Activated CD4-positive, alpha-beta T cell treated with anti-CD3 and anti-CD28 coated beads for 36 hours (primary cell): Measurements from ENCODE around the gene ABHD10. TPM values are rescaled to one million over a fixed set of nuclear protein-coding genes. Genes with fewer than 3 reads are reported as not detected.

Source experiments
- ATAC-seq: fragments of 200-7000 bp; cut with Tn5 transposase; one replicate; pipeline ENCODE4 v1.10.0; 2021; ENCODE audit warnings: mild to moderate bottlenecking, moderate library complexity
- CTCF ChIA-PET: fragments of 350-600 bp; sonication (Branson Sonifier 250); formaldehyde crosslinking; loops from one replicate; lab custom pipeline; 2021; ENCODE audit warnings: antibody characterized with exemption; lab: Charles Lee
- POLR2A ChIA-PET: fragments of 350-600 bp; sonication (Branson Sonifier 250); formaldehyde crosslinking; loops from one replicate; lab custom pipeline; 2021; ENCODE audit warnings: antibody characterized with exemption, inconsistent platforms; lab: Charles Lee
- DNase-seq: peaks from one replicate; pipeline ENCODE4 v3.0.0-alpha.2; 2020
- H3K27ac Mint-ChIP-seq: one replicate; pipeline ENCODE4 v1.8.0; 2021; ENCODE audit warnings: mixed read lengths
- H3K27me3 Mint-ChIP-seq: one replicate; pipeline ENCODE4 v1.8.0; 2021; ENCODE audit warnings: mixed read lengths
- H3K36me3 Mint-ChIP-seq: one replicate; pipeline ENCODE4 v1.8.0; 2021; ENCODE audit warnings: low read depth, mixed read lengths
- H3K4me1 Mint-ChIP-seq: one replicate; pipeline ENCODE4 v1.8.0; 2021; ENCODE audit warnings: mixed read lengths
- H3K4me3 Mint-ChIP-seq: one replicate; pipeline ENCODE4 v1.8.0; 2021; ENCODE audit warnings: mild to moderate bottlenecking, moderate library complexity, mixed read lengths
- H3K9me3 Mint-ChIP-seq: one replicate; pipeline ENCODE4 v1.8.0; 2021; ENCODE audit warnings: low read depth, mixed read lengths
- intact Hi-C, 2 experiments: fragments of 100-400 bp; cut with DNase I in 1 of 2; cut with micrococcal nuclease in 1 of 2; formaldehyde crosslinking; loops; one replicate each; pipeline versions ENCODE4 v1.14.2 to v1.15.1; 2022 to 2024; cut with DNase I, micrococcal nuclease
- total RNA-seq, 2 experiments: library from RNA; stranded (reverse); gene quantifications; one replicate each; pipeline ENCODE4 v1.2.3, GENCODE V29; 2021

ABHD10 gene
- total RNA-seq, 2 experiments from 2014 or later: 58.7 to 64.1 TPM

DNA sequence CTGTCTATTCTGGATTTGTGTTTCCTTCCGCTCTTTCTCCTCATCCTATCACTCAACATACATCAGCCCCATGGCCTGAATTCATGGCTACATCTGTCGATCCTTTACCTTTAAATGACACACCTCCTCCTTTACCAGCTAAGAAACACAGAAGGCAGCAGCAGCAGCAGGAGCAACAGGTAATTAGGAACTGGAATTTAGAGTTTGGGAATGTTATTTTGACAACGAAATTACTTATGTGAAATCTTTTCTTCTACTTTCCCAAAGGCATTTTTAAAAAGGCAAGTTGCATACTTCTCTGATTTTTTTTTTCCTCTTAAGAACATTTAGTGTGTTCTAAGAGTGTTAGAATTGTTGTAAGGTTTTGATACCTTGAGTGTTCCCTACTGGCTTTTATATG is 29.1 kb upstream of the ABHD10 start:
- ChIA-PET POLR2A (no interaction called here), CTCF (interaction anchor here (0.5 kb wide), 1 partner anchor 1223 kb away, joined by 3 read pairs; no protein-coding TSS in a partner anchor)
- H3K9me3 Mint-ChIP-seq: no peaks in the 10 kb centered on the region
- ATAC-seq (no peak), DNase-seq (no peak)
- intact Hi-C loops: no loop called here
- no peak overlapping the region for H3K4me3 Mint-ChIP-seq
- H3K4me1 Mint-ChIP-seq: no peaks in the 10 kb centered on the region
- no peaks in the 10 kb centered on the region for H3K27me3 Mint-ChIP-seq
- no peaks in the 10 kb centered on the region for H3K36me3 Mint-ChIP-seq
- H3K27ac Mint-ChIP-seq: no peak overlapping the region

DNA sequence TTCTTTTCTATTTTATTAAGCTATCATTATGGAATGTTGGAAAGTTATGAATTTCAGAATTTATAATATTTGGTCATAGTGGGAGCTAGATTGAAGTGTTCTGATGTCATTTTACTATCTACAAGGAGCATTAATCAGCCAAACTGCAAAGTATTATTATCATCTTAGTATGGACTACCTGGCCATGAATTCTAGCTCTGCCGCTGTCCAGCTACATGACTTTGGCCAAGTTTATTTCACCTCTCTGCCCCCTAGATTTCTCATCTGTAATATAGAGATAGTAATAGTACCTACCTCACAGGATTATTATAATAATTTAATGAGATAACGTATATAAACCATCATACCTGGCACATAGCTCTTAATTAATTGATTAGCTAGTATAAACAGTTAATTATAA is 27.8 kb upstream of the ABHD10 start:
- H3K9me3 Mint-ChIP-seq: no peaks in the 10 kb centered on the region
- no peaks in the 10 kb centered on the region for H3K27me3 Mint-ChIP-seq
- H3K4me1 Mint-ChIP-seq: no peaks in the 10 kb centered on the region
- DNase-seq (no peak), ATAC-seq (no peak)
- H3K27ac Mint-ChIP-seq: no peak overlapping the region
- CTCF ChIA-PET: interaction anchor here (0.7 to 1.3 kb wide), 6 partner anchors 9 to 234 kb away, joined by 3 to 5 read pairs (median 3); no protein-coding TSS in a partner anchor
- POLR2A ChIA-PET: interaction anchor here (0.7 kb wide), 1 partner anchor 28 kb away, joined by 3 read pairs; the partner anchor contains the start of gene ABHD10
- H3K36me3 Mint-ChIP-seq: no peaks in the 10 kb centered on the region
- H3K4me3 Mint-ChIP-seq: no peak overlapping the region
- intact Hi-C loops: no loop called here

DNA sequence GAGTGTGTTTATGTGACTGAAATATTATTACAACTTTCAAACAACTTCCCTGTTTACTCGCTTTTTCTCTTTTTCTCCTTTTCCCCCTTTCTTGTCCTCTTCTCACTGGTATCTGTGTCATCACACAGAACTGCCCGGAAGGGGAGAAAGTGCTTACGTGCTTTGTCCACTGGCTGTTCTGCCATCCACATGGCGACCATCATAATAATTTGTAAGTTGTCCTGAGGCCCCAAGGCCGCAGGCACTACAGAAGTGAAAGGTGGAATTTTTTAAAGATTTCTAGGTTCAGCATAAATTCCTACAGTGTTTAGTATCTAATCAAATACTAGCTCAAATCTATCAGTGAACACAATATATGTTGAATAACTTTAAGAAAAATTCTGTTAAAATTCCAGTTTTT is 26.7 kb upstream of the ABHD10 start:
- Mint-ChIP-seq H3K9me3 (no peaks in the 10 kb centered on the region), H3K4me1 (no peaks in the 10 kb centered on the region), H3K4me3 (no peak overlapping the region), H3K27me3 (no peaks in the 10 kb centered on the region), H3K27ac (no peak overlapping the region), H3K36me3 (no peaks in the 10 kb centered on the region)
- intact Hi-C loops: loop anchor here in 1 of 2 experiments (2.0 kb wide), 1 partner anchor 15 kb away; no protein-coding TSS in a partner anchor
- ATAC-seq: no peak
- DNase-seq: no peak
- CTCF ChIA-PET: interaction anchor here (1.3 kb wide), 1 partner anchor 15 kb away, joined by 4 read pairs; no protein-coding TSS in a partner anchor
- POLR2A ChIA-PET: no interaction called here

DNA sequence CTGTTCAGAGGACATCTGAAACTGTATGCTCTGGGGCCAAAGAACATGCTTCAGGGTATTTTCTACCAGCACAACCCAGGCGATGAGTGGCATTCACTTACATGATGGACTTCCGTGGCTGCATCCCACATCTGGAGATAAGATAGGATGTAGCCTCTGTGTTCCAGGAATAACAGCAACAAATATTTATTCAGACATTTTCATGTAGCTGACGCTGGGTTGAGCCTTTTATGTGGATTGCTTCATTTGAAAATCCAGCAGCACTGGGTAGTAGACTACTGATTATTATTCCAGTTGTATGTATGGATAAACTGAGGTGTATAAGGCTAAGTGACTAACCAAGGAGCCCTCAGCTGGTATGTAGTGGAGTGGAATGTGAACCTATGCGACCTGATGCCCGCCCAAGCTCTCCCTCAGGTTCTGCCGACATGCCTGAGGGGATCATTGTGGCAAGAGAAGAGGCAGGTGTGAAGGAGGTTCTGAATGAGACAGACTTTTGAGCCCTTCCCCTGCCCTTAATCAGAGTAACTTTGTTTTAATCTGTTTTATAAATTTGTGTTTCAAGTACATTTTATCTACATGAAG is 25.9 kb upstream of the ABHD10 start:
- CTCF ChIA-PET: interaction anchor here (0.5 kb wide), 1 partner anchor 260 kb away, joined by 4 read pairs; no protein-coding TSS in a partner anchor
- Mint-ChIP-seq H3K4me1 (no peaks in the 10 kb centered on the region), H3K27ac (no peak overlapping the region), H3K4me3 (no peak overlapping the region), H3K27me3 (no peaks in the 10 kb centered on the region), H3K36me3 (no peaks in the 10 kb centered on the region), H3K9me3 (no peaks in the 10 kb centered on the region)
- intact Hi-C loops: loop anchor here in 1 of 2 experiments (2.0 kb wide), 1 partner anchor 16 kb away; no protein-coding TSS in a partner anchor
- ATAC-seq (no peak), DNase-seq (no peak)
- POLR2A ChIA-PET: no interaction called here

DNA sequence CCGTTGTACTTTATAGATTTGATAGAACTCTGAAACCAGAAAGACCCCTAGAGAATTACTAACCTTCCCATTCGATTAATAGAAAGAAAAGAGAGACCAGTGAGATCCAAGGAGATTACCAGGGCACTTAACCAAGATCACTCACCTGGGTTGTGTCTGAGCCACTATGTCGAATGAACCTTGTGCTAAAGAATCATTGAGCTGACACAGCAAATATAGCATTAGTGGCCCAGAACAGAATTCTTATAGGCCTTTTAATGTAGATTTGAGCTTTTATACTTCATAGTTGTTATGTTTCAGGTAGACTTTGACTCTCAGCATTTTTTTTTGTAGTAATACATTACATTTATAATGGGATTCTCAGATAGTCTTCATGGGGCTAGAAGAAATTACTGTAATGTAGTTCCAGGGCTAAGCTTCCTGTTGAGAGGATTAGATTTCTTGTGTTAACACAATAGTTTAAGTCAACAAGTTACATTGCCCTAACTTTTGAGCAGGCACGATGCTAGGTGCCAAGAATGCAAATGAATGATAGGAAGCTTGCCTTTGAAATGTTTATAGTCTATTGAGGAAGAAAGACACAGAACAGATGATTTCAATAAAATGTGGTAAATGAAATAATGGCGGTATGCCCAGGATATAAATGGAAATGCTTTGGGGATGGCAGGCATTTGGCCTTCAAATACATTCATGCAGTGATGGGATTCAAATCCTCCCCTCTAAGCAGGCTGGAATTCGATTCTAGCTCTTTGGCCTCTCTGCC is 24.4 kb upstream of the ABHD10 start:
- DNase-seq: no peak
- no peak for ATAC-seq

DNA sequence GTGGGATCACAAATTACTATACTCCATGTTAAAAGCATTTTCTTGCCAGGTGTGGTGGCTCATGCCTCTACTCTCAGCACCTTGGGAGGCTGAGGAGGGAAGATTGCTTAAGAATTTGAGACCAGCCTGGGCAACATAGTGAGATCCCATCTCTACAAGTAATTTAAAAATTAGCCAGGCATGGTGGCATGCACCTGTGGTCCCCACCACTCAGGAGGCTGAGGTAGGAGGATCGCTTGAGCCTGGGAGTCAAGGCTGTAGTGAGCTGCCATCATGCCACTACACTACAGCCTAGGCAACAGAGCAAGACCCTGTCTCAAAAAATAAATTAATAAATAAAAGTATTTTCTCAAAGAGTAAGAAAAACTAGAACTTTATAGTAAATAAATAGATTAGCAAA is 22.9 kb upstream of the ABHD10 start:
- intact Hi-C loops: no loop called here
- no peaks in the 10 kb centered on the region for H3K4me1 Mint-ChIP-seq
- ChIA-PET POLR2A (no interaction called here), CTCF (interaction anchor here (0.5 kb wide), 1 partner anchor 1007 kb away, joined by 3 read pairs; no protein-coding TSS in a partner anchor)
- no peak for DNase-seq
- H3K27ac Mint-ChIP-seq: no peak overlapping the region
- H3K36me3 Mint-ChIP-seq: no peaks in the 10 kb centered on the region
- no peak for ATAC-seq
- no peaks in the 10 kb centered on the region for H3K9me3 Mint-ChIP-seq
- H3K27me3 Mint-ChIP-seq: no peaks in the 10 kb centered on the region
- no peak overlapping the region for H3K4me3 Mint-ChIP-seq

More for the DNA sequence above, 24.4 kb upstream of the ABHD10 start:
- ChIA-PET CTCF (interaction anchor here (0.6 to 2.0 kb wide), 6 partner anchors 11 to 237 kb away, joined by 3 to 8 read pairs (median 4); no protein-coding TSS in a partner anchor), POLR2A (interaction anchor here (0.6 kb wide), 1 partner anchor 603 kb away, joined by 4 read pairs; no protein-coding TSS in a partner anchor)
- H3K36me3 Mint-ChIP-seq: no peaks in the 10 kb centered on the region
- H3K4me1 Mint-ChIP-seq: no peaks in the 10 kb centered on the region
- no peaks in the 10 kb centered on the region for H3K27me3 Mint-ChIP-seq
- no peaks in the 10 kb centered on the region for H3K9me3 Mint-ChIP-seq
- H3K27ac Mint-ChIP-seq: no peak overlapping the region
- intact Hi-C loops: no loop called here
- H3K4me3 Mint-ChIP-seq: no peak overlapping the region

DNA sequence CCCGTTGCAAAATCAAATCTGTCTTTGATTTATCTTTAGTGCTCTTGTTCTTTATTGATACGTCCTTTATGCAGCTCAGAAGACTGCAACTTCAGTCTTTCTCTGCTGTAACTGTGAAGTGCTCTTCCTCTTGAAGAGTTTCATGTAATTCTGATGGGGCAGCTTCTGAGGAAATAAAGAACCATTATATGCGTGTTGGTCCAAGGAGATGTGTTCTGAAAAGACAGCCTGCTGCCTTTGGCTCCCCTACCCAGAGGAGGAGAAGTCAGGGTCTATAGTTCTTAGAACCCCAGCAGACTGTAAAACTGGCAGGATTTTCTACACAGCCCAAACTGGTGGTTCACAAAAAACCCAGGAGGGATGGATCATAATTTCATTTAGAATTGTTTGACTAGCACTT is 22.4 kb upstream of the ABHD10 start:
- Mint-ChIP-seq H3K4me1 (no peaks in the 10 kb centered on the region), H3K27me3 (no peaks in the 10 kb centered on the region), H3K4me3 (no peak overlapping the region), H3K36me3 (no peaks in the 10 kb centered on the region), H3K9me3 (no peaks in the 10 kb centered on the region), H3K27ac (no peak overlapping the region)
- DNase-seq (no peak), ATAC-seq (no peak)
- ChIA-PET POLR2A (no interaction called here), CTCF (interaction anchor here (0.5 to 1.3 kb wide), 2 partner anchors 238 to 1008 kb away, joined by 3 read pairs; no protein-coding TSS in a partner anchor)
- intact Hi-C loops: no loop called here

DNA sequence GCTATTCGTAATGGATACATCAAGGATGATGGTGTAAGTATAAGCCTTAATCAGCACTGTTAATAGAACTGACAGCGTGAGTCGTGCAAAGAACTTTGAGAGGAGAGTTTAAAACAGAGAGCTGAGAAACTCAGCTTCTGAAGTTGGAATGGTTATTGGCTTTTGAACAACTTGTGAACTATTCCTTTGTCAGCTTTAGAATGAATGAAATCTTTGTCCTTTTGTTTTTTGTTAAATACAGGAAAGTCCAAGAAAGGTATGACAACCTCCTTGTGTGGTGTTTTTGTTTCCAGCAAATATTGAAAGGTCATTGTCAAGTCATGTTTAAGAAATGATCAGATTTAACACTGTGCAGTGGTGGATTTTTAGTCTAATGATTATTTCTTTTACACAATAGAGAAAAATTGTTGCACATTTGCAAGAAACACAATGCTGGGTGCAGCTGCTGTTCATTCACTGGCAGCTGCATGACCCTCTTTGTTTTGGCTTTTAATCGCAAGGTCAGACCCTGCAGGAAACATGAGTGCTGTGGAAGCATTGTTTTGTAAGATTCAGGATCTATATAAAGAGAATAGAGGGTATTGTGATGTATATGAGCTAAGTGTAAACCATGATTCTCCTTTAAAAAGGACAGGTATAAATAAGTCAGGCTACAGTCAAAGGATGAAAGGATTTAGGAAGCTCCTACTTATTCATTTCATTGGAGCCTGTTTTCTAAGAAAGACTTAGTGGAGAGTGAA is 21.7 kb upstream of the ABHD10 start:
- Mint-ChIP-seq H3K36me3 (no peaks in the 10 kb centered on the region), H3K9me3 (no peaks in the 10 kb centered on the region), H3K4me1 (peaks cover 4% of the 10 kb centered on the region), H3K4me3 (no peak overlapping the region), H3K27me3 (no peaks in the 10 kb centered on the region), H3K27ac (no peak overlapping the region)
- no peak for DNase-seq
- intact Hi-C loops: no loop called here
- ChIA-PET CTCF (interaction anchor here (0.5 to 1.3 kb wide), 3 partner anchors 36 to 240 kb away, joined by 3 to 5 read pairs (median 3); no protein-coding TSS in a partner anchor), POLR2A (no interaction called here)
- no peak for ATAC-seq

DNA sequence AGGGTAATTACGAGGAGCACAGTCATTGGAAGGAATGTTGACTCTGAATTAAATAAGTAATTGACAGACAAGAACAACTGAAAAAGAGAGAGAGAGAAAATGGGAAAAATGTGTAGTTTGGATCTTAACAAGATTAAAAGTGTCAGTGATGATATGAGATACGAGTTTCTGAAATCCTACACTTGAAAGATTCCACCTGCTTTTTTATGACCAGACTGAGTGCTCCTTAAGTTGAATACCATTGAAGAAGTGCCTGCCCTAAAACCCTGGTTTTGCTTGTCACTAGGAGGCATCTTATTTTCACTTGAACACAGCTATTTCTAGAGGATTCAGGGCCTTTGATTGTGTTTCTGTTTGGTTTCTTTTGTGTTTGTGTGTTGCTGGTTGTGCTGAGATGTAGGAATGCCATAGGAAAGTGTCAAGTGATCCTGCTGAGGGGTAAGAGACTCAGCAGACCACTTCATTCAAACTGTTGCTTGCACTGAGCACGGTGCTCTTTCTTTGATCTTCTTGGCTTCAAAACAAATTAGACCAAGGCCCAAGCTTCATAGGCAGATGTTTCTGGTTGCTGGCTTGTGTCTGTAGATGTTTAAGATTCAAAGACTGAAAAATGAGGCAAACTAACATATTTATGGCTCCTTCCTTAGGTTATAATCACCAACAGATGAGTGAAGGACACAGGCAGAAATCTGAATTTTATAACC is 17.2 kb upstream of the ABHD10 start:
- ATAC-seq (no peak), DNase-seq (no peak)
- Mint-ChIP-seq H3K9me3 (no peaks in the 10 kb centered on the region), H3K27ac (no peak overlapping the region), H3K4me3 (no peak overlapping the region), H3K36me3 (no peaks in the 10 kb centered on the region), H3K4me1 (peaks cover 26% of the 10 kb centered on the region), H3K27me3 (no peaks in the 10 kb centered on the region)
- CTCF ChIA-PET: interaction anchor here (0.7 to 5.1 kb wide), 8 partner anchors 8 to 595 kb away, joined by 3 to 30 read pairs (median 4); no protein-coding TSS in a partner anchor
- intact Hi-C loops: loop anchor here (10.0 kb wide), 2 partner anchors 387 to 417 kb away; partner anchors contain the start of gene CD96 (in 1 of the 2)
- POLR2A ChIA-PET: no interaction called here

DNA sequence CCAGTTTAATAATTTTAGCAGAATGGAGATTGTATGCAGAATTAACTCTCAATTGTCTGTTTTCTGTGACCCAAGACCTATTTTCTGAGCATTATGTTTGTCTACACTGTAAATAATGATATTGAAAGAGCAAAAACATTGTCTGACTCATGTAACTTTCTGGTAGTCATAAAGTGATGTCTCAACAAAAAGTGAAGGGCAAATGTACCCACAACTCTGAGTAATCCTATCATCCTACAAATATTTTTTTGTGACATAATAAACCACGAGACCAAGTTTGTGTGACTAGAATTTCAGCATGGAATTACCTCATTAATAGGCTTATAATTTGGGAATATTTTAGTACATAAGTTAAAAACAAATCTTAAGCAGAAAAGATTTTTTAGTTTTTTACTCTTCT is 15.4 kb upstream of the ABHD10 start:
- CTCF ChIA-PET: interaction anchor here (1.2 to 5.1 kb wide), 3 partner anchors 17 to 103 kb away, joined by 3 to 30 read pairs (median 4); no protein-coding TSS in a partner anchor
- DNase-seq (no peak), ATAC-seq (peak; percentile 63)
- Mint-ChIP-seq H3K27ac (no peak overlapping the region), H3K4me3 (no peak overlapping the region), H3K9me3 (no peaks in the 10 kb centered on the region), H3K4me1 (peaks cover 32% of the 10 kb centered on the region), H3K27me3 (no peaks in the 10 kb centered on the region), H3K36me3 (no peaks in the 10 kb centered on the region)
- POLR2A ChIA-PET: no interaction called here
- intact Hi-C loops: loop anchor here (10.0 kb wide), 2 partner anchors 389 to 419 kb away; partner anchors contain the start of gene CD96 (in 1 of the 2)
